K562 (cell line): ENCODE data around the gene TUBG2. TPM values are rescaled to one million over a fixed set of nuclear protein-coding genes. Genes with fewer than 3 reads are reported as not detected.

ENCODE experiments used
- ATAC-seq: fragments of 200-7000 bp; cut with Tn5 transposase; 3 replicates; pipeline ENCODE4 v1.9.1; 2020; ENCODE audit warnings: moderate library complexity
- BruUV-seq: library from RNA; stranded (reverse); fragments of 400-500 nt; replicated peaks from 2 replicates; lab custom pipeline; 2021; lab: Mats Ljungman, UMichigan
- CTCF ChIA-PET: fragments of 300-600 bp; formaldehyde crosslinking; extraction: SDS; loops from one replicate; lab custom pipeline; 2021; ENCODE audit warnings: low intra/inter-chr PET ratio; lab: Yijun Ruan, JAX
- POLR2A ChIA-PET: fragments of 300-600, 350-650 bp; sonication (Branson Sonifier 250); formaldehyde crosslinking; extraction: SDS; loops from one replicate; lab custom pipeline; 2021; ENCODE audit warnings: antibody characterized with exemption, inconsistent platforms; lab: Yijun Ruan, JAX
- DNase-seq, 4 experiments: peaks; one replicate each; pipeline versions ENCODE4 v3.0.0 to v3.0.0-alpha.2; 2011 to 2018; ENCODE audit warnings: low spot score in 3 of 4, mixed read lengths in 3 of 4; ENCODE audit errors: extremely low read depth in 1 of 4
- FAIRE-seq: peaks from 2 replicates; lab custom pipeline; 2011; peaks lifted over from hg19 to GRCh38; lab: Jason Lieb, UNC
- H2AFZ ChIP-seq: 2 replicates; pipeline ENCODE4 v1.6.0; 2011; ENCODE audit warnings: low read depth, low read length, control low read depth, inconsistent platforms
- H3K27ac ChIP-seq: fragments of 200-600 bp; 3 replicates; pipeline ENCODE4 v1.8.0; 2011; ENCODE audit warnings: low read depth, mild to moderate bottlenecking, control low read depth, inconsistent platforms, low read length, moderate library complexity, mixed read lengths; ENCODE audit errors: extremely low read depth
- H3K27me3 ChIP-seq, 2 experiments: fragments of 300-600 bp in 1 of 2; 2 replicates in 1 of 2; 3 replicates in 1 of 2; pipeline versions ENCODE4 v1.6.0 to v1.8.0; 2011; ENCODE audit warnings: inconsistent platforms in 2 of 2, low read length in 2 of 2, mild to moderate bottlenecking in 1 of 2, mixed read lengths in 1 of 2, moderate library complexity in 1 of 2; ENCODE audit not compliant: control insufficient read depth in 2 of 2, insufficient read depth in 2 of 2
- H3K36me3 ChIP-seq: fragments of 300-600 bp; 3 replicates; pipeline ENCODE4 v1.8.0; 2011; ENCODE audit warnings: mild to moderate bottlenecking, low read length, inconsistent platforms; ENCODE audit not compliant: control insufficient read depth, insufficient read depth
- H3K4me1 ChIP-seq, 2 experiments: fragments of 200-600 bp in 1 of 2; replicated peaks in 1 of 2; 2 replicates in 1 of 2; 3 replicates in 1 of 2; pipeline versions ENCODE4 v1.5.1 to v1.8.0; 2011; ENCODE audit warnings: inconsistent platforms in 2 of 2, low read length in 2 of 2, mild to moderate bottlenecking in 1 of 2, mixed read lengths in 1 of 2, moderate library complexity in 1 of 2; ENCODE audit not compliant: control insufficient read depth in 2 of 2, insufficient read depth in 2 of 2
- H3K4me2 ChIP-seq: 2 replicates; pipeline ENCODE4 v1.6.1; 2011; ENCODE audit warnings: low read length, control low read depth, inconsistent platforms, mixed read lengths; ENCODE audit not compliant: insufficient read depth
- H3K4me3 ChIP-seq: fragments of 200-600 bp; sonication (generic), shearing (Covaris generic); 2 replicates; pipeline ENCODE4 v1.5.1; 2016; ENCODE audit warnings: control low read depth, inconsistent platforms
- H3K79me2 ChIP-seq: fragments of 200-600 bp; 3 replicates; pipeline ENCODE4 v1.8.0; 2011; ENCODE audit warnings: low read length, inconsistent platforms; ENCODE audit not compliant: control insufficient read depth, insufficient read depth
- H3K9ac ChIP-seq, 2 experiments: 2 replicates each; pipeline versions ENCODE4 v1.6.0 to v1.6.1; 2011; ENCODE audit warnings: low read depth in 2 of 2, low read length in 2 of 2, control low read depth in 1 of 2, inconsistent platforms in 1 of 2, mild to moderate bottlenecking in 1 of 2, mixed read lengths in 1 of 2; ENCODE audit not compliant: insufficient read depth in 1 of 2
- H3K9me1 ChIP-seq: one replicate; pipeline ENCODE4 v1.6.0; 2011; ENCODE audit warnings: inconsistent platforms, mild to moderate bottlenecking, low read length, moderate library complexity; ENCODE audit not compliant: control insufficient read depth, insufficient read depth
- H3K9me3 ChIP-seq: replicated peaks from 2 replicates; pipeline ENCODE4 v1.5.1; 2011; ENCODE audit warnings: low read depth, low read length, inconsistent platforms; ENCODE audit not compliant: control insufficient read depth, insufficient read depth
- H4K20me1 ChIP-seq: replicated peaks from 2 replicates; pipeline ENCODE4 v1.6.1; 2011; ENCODE audit warnings: low read length, inconsistent platforms, mixed read lengths; ENCODE audit not compliant: control insufficient read depth, insufficient read depth
- FOXJ3 ChIP-seq: sonication (generic); formaldehyde crosslinking; IDR thresholded peaks from 2 replicates; pipeline ENCODE4 v1.4.0; 2020; ENCODE audit warnings: mild to moderate bottlenecking, missing genetic modification reagents
- HIVEP1 ChIP-seq: fragments of 250-450 bp; sonication (Bioruptor Pico); IDR thresholded peaks from 2 replicates; pipeline ENCODE4 v1.4.0; 2020; ENCODE audit warnings: mild to moderate bottlenecking
- KLF13 ChIP-seq: fragments of 450-650 bp; IDR thresholded peaks from 2 replicates; pipeline ENCODE4 v1.6.1; 2016; ENCODE audit warnings: missing genetic modification characterization, low read depth, mild to moderate bottlenecking, missing compliant biosample characterization, moderate library complexity, borderline replicate concordance
- SMARCB1 ChIP-seq: IDR thresholded peaks from 2 replicates; pipeline ENCODE4 v1.6.1; 2011; ENCODE audit warnings: improper control_type of control experiment, low read depth; ENCODE audit not compliant: insufficient read length
- ZC3H11A ChIP-seq: IDR thresholded peaks from 2 replicates; pipeline ENCODE4 v1.6.1; 2012; ENCODE audit warnings: low read depth, low read length, improper control_type of control experiment
- WGBS: fragments of 100-300 bp; shearing (Covaris generic); methylation state at CpG from one replicate; pipeline ENCODE4 v1.1.6; 2016; ENCODE audit warnings: low coverage, mixed read lengths; ENCODE audit not compliant: insufficient coverage; ENCODE audit errors: missing lambda C conversion rate; 5-methylcytosine and 5-hydroxymethylcytosine counted together
- in situ Hi-C: fragments of 300-500 bp; cut with MboI; formaldehyde crosslinking; loops from 4 replicates; pipeline ENCODE4 v1.15.0; 2018; ENCODE audit warnings: inconsistent platforms, mixed read lengths
- intact Hi-C: fragments of 100-400 bp; cut with micrococcal nuclease; formaldehyde crosslinking; loops from 2 replicates; pipeline ENCODE4 v1.14.2; 2022
- polyA plus RNA-seq, 8 experiments: library from polyadenylated mRNA; depleted of rRNA in 4 of 8; stranded (reverse) in 5 of 8; unstranded in 3 of 8; fragments of >200 nt; fragmentation: Nextera tagmentation in 2 of 8; fragmentation: Illumina TruSeq in 1 of 8; extraction: Ambion mirVana in 2 of 8; extraction: Trizol in 1 of 8; gene quantifications; 2 replicates each; pipeline versions ENCODE4 v1.2.1 to v1.2.3, GENCODE V29; 2011 to 2014; ENCODE audit warnings: inconsistent platforms in 1 of 8, missing spikeins in 1 of 8
- total RNA-seq, 7 experiments: library from RNA; depleted of rRNA in 6 of 7; stranded (reverse); fragments of >200 nt in 6 of 7; fragmentation: Illumina TruSeq in 2 of 7; extraction: Trizol in 2 of 7; gene quantifications; 2 replicates each; pipeline versions ENCODE4 v1.2.1 to v1.2.3, GENCODE V29; 2011 to 2021; ENCODE audit warnings: low replicate concordance in 1 of 7
- TF ChIP-seq, protein P1 (sequence below): IDR thresholded peaks from 3 replicates; pipeline ENCODE4 v1.6.1; 2011; ENCODE audit warnings: borderline replicate concordance, mild to moderate bottlenecking; ENCODE audit not compliant: insufficient read length, insufficient read depth
- TF ChIP-seq, protein P2 (sequence below), 2 experiments: fragments of 250-450 bp in 1 of 2; fragments of 450-650 bp in 1 of 2; sonication (Bioruptor Pico) in 1 of 2; IDR thresholded peaks; 2 replicates each; pipeline versions ENCODE4 v1.6.1 to v1.8.0; 2016 to 2021; ENCODE audit warnings: mild to moderate bottlenecking in 2 of 2, moderate library complexity in 2 of 2, missing compliant biosample characterization in 1 of 2, missing genetic modification characterization in 1 of 2
- TF ChIP-seq, protein P3 (sequence below): fragments of 250-450 bp; sonication (Bioruptor Pico); IDR thresholded peaks from 2 replicates; pipeline ENCODE4 v1.4.0; 2020; ENCODE audit warnings: mild to moderate bottlenecking
- TF ChIP-seq, protein P4 (sequence below): conservative IDR thresholded peaks from 2 replicates; pipeline ENCODE4 v1.6.1; 2011; ENCODE audit warnings: low read depth, mild to moderate bottlenecking, low read length; ENCODE audit not compliant: control insufficient read depth
- TF ChIP-seq, protein P5 (sequence below): fragments of 250-450 bp; sonication (Bioruptor Pico); IDR thresholded peaks from 2 replicates; pipeline ENCODE4 v1.8.0; 2022; ENCODE audit warnings: inconsistent platforms
- TF ChIP-seq, protein P6 (sequence below): IDR thresholded peaks from 2 replicates; pipeline ENCODE4 v1.6.1; 2011; ENCODE audit not compliant: insufficient read length; ENCODE audit errors: extremely low read depth

Gene TUBG2
- total and polyA plus RNA-seq, 9 of the 15 experiments (the other 6 are each of a cell fraction or from before 2014, with no cell fraction given), result 0.09 to 0.80 (median 0.24) TPM; not detected in 2

DNA sequence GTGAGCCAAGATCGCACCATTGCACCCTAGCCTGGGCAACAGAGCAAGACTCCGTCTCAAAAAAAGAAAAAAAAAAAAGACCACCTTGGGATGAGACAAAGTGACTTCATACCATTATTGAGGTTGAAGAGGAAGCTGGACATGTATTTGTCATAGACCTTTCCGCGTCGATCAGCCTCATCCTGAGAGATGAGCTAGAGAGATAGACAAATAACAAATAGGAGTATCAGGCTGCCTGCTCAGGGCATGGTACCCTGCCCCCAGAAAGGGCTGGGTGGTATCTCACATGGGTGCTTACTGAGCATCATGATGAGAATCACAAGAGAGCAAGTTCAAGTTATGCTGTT, 45.4 kb downstream of the TUBG2 start (continued):
- TF ChIP-seq, protein P1, sequence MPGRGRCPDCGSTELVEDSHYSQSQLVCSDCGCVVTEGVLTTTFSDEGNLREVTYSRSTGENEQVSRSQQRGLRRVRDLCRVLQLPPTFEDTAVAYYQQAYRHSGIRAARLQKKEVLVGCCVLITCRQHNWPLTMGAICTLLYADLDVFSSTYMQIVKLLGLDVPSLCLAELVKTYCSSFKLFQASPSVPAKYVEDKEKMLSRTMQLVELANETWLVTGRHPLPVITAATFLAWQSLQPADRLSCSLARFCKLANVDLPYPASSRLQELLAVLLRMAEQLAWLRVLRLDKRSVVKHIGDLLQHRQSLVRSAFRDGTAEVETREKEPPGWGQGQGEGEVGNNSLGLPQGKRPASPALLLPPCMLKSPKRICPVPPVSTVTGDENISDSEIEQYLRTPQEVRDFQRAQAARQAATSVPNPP, result no peak
- TF ChIP-seq, protein P2, sequence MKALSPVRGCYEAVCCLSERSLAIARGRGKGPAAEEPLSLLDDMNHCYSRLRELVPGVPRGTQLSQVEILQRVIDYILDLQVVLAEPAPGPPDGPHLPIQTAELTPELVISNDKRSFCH (CRISPR knock-in tag; IDR thresholded peaks at IDR 0.05), result no peak
- TF ChIP-seq, protein P2 (tag; IDR thresholded peaks at IDR 0.05), result no peak

DNA sequence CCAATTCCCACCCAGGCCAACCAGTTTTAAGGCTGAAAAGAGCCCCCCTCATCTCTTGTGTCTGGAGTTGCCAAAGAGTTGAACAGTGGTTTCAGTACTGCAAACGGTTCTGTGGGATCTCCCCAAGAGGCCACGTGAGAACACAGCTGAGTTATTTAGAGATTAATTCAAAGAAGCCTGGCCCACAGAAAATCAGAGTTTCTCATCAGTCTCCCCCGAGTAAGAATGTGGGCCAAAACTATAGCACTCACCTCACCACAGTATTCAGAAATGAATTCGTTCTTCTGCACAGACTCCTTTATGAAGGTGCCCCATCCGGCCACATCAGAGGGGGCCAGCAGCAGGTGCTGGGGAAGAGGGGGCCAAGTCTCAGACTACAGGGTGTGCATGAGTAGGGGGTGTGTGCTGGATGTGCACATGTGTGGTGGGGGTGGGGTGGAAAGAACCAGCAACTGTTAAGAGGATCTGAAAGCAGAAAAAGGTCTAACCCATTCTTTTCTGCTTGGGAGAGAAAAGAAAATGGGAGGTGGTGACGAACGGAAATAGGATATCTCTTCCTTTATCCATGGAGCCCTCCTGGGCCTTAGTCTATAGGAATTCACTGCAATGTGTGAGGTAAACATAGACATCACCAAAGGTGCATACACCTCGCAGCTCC, 45.9 kb downstream of the TUBG2 start:
- CTCF ChIA-PET, result no interaction called here
- intact Hi-C loops, result no loop called here
- no peak for ATAC-seq
- 69% methylated on average over 8 of the region's 8 CpGs for WGBS
- Histone ChIP-seq H3K4me1 (peaks cover 11 to 13% of the 10 kb centered on the region in 2 experiments), H3K9me3 (no peaks in the 10 kb centered on the region), H3K4me2 (no peak overlapping the region), H3K9me1 (no peaks in the 10 kb centered on the region), H3K27ac (no peak overlapping the region), H3K79me2 (no peaks in the 10 kb centered on the region), H3K36me3 (peaks cover 80% of the 10 kb centered on the region), H3K9ac (no peak overlapping the region), H3K27me3 (no peaks in the 10 kb centered on the region), H2AFZ (no peak overlapping the region), H4K20me1 (no peaks in the 10 kb centered on the region), H3K4me3 (no peak overlapping the region)
- no peak for FAIRE-seq
- in situ Hi-C loops, result no loop called here
- BruUV-seq, result no TSS peak
- POLR2A ChIA-PET, result interaction anchor here (0.7 to 1.8 kb wide), 2 partner anchors 9 to 68 kb away, joined by 3 to 6 read pairs; partner anchors contain the start of gene VPS25
- no peak for DNase-seq
- TF ChIP-seq, protein P3, sequence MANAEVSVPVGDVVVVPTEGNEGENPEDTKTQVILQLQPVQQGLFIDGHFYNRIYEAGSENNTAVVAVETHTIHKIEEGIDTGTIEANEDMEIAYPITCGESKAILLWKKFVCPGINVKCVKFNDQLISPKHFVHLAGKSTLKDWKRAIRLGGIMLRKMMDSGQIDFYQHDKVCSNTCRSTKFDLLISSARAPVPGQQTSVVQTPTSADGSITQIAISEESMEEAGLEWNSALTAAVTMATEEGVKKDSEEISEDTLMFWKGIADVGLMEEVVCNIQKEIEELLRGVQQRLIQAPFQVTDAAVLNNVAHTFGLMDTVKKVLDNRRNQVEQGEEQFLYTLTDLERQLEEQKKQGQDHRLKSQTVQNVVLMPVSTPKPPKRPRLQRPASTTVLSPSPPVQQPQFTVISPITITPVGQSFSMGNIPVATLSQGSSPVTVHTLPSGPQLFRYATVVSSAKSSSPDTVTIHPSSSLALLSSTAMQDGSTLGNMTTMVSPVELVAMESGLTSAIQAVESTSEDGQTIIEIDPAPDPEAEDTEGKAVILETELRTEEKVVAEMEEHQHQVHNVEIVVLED, result no peak
- TF ChIP-seq, protein P4, sequence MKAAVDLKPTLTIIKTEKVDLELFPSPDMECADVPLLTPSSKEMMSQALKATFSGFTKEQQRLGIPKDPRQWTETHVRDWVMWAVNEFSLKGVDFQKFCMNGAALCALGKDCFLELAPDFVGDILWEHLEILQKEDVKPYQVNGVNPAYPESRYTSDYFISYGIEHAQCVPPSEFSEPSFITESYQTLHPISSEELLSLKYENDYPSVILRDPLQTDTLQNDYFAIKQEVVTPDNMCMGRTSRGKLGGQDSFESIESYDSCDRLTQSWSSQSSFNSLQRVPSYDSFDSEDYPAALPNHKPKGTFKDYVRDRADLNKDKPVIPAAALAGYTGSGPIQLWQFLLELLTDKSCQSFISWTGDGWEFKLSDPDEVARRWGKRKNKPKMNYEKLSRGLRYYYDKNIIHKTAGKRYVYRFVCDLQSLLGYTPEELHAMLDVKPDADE, result no peak
- TF ChIP-seq, protein P5, sequence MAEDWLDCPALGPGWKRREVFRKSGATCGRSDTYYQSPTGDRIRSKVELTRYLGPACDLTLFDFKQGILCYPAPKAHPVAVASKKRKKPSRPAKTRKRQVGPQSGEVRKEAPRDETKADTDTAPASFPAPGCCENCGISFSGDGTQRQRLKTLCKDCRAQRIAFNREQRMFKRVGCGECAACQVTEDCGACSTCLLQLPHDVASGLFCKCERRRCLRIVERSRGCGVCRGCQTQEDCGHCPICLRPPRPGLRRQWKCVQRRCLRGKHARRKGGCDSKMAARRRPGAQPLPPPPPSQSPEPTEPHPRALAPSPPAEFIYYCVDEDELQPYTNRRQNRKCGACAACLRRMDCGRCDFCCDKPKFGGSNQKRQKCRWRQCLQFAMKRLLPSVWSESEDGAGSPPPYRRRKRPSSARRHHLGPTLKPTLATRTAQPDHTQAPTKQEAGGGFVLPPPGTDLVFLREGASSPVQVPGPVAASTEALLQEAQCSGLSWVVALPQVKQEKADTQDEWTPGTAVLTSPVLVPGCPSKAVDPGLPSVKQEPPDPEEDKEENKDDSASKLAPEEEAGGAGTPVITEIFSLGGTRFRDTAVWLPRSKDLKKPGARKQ (CRISPR knock-in tag), result no peak
- TF ChIP-seq, protein P6, sequence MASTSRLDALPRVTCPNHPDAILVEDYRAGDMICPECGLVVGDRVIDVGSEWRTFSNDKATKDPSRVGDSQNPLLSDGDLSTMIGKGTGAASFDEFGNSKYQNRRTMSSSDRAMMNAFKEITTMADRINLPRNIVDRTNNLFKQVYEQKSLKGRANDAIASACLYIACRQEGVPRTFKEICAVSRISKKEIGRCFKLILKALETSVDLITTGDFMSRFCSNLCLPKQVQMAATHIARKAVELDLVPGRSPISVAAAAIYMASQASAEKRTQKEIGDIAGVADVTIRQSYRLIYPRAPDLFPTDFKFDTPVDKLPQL, result no peak
- TF ChIP-seq SMARCB1 (no peak), HIVEP1 (CRISPR knock-in tag) (no peak), ZC3H11A (no peak), FOXJ3 (CRISPR knock-in tag) (no peak), KLF13 (tag) (no peak)
